Esophagus (tissue), 2 donors: ENCODE results near the gene TMEM192. TPM values are rescaled to one million over a fixed set of nuclear protein-coding genes. Genes with fewer than 3 reads are reported as not detected.
"Not testable (repeated sequence)": the region's sequence is repeated elsewhere in the genome, so short reads cannot be mapped to it uniquely, and the experiment has no call there.

Source experiments
- H3K27ac ChIP-seq, 2 donors: one replicate each; pipeline ENCODE4 v1.5.1; 2013; ENCODE audit warnings: low read depth in 2 of 2, mild to moderate bottlenecking in 2 of 2, inconsistent platforms in 1 of 2, low read length in 1 of 2, moderate library complexity in 1 of 2
- H3K27me3 ChIP-seq, 2 donors: one replicate each; pipeline ENCODE4 v1.6.1; 2013; ENCODE audit warnings: low read length in 2 of 2, control low read depth in 1 of 2, mild to moderate bottlenecking in 1 of 2; ENCODE audit not compliant: insufficient read depth in 2 of 2, control insufficient read depth in 1 of 2
- H3K36me3 ChIP-seq, 2 donors: one replicate each; pipeline ENCODE4 v1.6.1; 2013; ENCODE audit warnings: low read length in 1 of 2; ENCODE audit not compliant: control insufficient read depth in 2 of 2, insufficient read depth in 2 of 2
- H3K4me1 ChIP-seq, 2 donors: one replicate each; pipeline ENCODE4 v1.6.1; 2013; ENCODE audit warnings: low read length in 1 of 2; ENCODE audit not compliant: control insufficient read depth in 2 of 2, insufficient read depth in 2 of 2
- H3K4me3 ChIP-seq, 2 donors: one replicate each; pipeline ENCODE4 v1.5.1; 2013; ENCODE audit warnings: low read length in 2 of 2, mild to moderate bottlenecking in 2 of 2, low read depth in 1 of 2, moderate library complexity in 1 of 2
- H3K9me3 ChIP-seq, 2 donors: one replicate each; pipeline ENCODE4 v1.6.1; 2013; ENCODE audit warnings: mild to moderate bottlenecking in 2 of 2, low read depth in 1 of 2, low read length in 1 of 2, moderate library complexity in 1 of 2; ENCODE audit not compliant: control insufficient read depth in 2 of 2, insufficient read depth in 1 of 2
- WGBS, 2 donors: extraction: QIAGEN DNeasy Blood & Tissue Kit; methylation state at CpG; one replicate each; pipeline ENCODE4 v1.1.7; 2013; 5-methylcytosine and 5-hydroxymethylcytosine counted together
- polyA plus RNA-seq, 2 donors: library from polyadenylated mRNA; stranded (reverse); fragments of 200-250 nt; gene quantifications; one replicate each; pipeline ENCODE4 v1.2.3, GENCODE V29; 2013
- donor health status: healthy with polysubstance abuse.
- donor health status: Bipolar disorder and iron deficiency.

Gene TMEM192
- polyA plus RNA-seq, 2 donors = 2.0 to 4.4 TPM

- 62 to 65% methylated on average over 2 of the region's 2 CpGs for WGBS, 2 donors
- Histone ChIP-seq H3K4me1 (no peaks in the 10 kb centered on the region), H3K4me3 (no peak overlapping the region), H3K36me3 (no peaks in the 10 kb centered on the region), H3K27ac (no peak overlapping the region), H3K27me3 (no peaks in the 10 kb centered on the region), H3K9me3 (no peaks in the 10 kb centered on the region)
Measured at GRCh38 chr4:165133150-165133549, 20.5 kb upstream of the TMEM192 start.

- no peaks in the 10 kb centered on the region for H3K27me3 ChIP-seq
- no peaks in the 10 kb centered on the region for H3K4me1 ChIP-seq
- no peak overlapping the region for H3K4me3 ChIP-seq
- no peaks in the 10 kb centered on the region for H3K36me3 ChIP-seq
- no peak overlapping the region for H3K27ac ChIP-seq
- 14 to 16% methylated on average over 9 of the region's 9 CpGs for WGBS, 2 donors
- H3K9me3 ChIP-seq = no peaks in the 10 kb centered on the region
Measured at GRCh38 chr4:165131247-165131832, 18.7 kb upstream of the TMEM192 start.

GRCh38 chr4:165129924-165130323, 17.3 kb upstream of the TMEM192 start:
- H3K27ac ChIP-seq = no peak overlapping the region
- no peaks in the 10 kb centered on the region for H3K4me1 ChIP-seq
- 39 to 49% methylated on average over 3 of the region's 3 CpGs for WGBS, 2 donors
- no peaks in the 10 kb centered on the region for H3K36me3 ChIP-seq
- H3K4me3 ChIP-seq = no peak overlapping the region
- no peaks in the 10 kb centered on the region for H3K27me3 ChIP-seq
- H3K9me3 ChIP-seq = no peaks in the 10 kb centered on the region

- 95 to 96% methylated on average over 35 to 40 of the region's 40 CpGs for WGBS, 2 donors
- not testable (repeated sequence) for H3K9me3 ChIP-seq, H3K36me3 ChIP-seq, H3K27me3 ChIP-seq, H3K4me1 ChIP-seq, H3K4me3 ChIP-seq, H3K27ac ChIP-seq
Measured at GRCh38 chr4:165125869-165126499, 13.3 kb upstream of the TMEM192 start.

GRCh38 chr4:165124488-165124887, 11.8 kb upstream of the TMEM192 start:
- H3K27me3 ChIP-seq = no peaks in the 10 kb centered on the region
- no peaks in the 10 kb centered on the region for H3K36me3 ChIP-seq
- WGBS, 2 donors = 73 to 76% methylated on average over 5 of the region's 5 CpGs
- no peak overlapping the region for H3K4me3 ChIP-seq
- H3K4me1 ChIP-seq = no peaks in the 10 kb centered on the region
- H3K27ac ChIP-seq = no peak overlapping the region
- H3K9me3 ChIP-seq = no peaks in the 10 kb centered on the region

GRCh38 chr4:165118256-165118909, 5.7 kb upstream of the TMEM192 start:
- no peak overlapping the region for H3K4me3 ChIP-seq
- H3K27me3 ChIP-seq = no peaks in the 10 kb centered on the region
- 56 to 59% methylated on average over 4 of the region's 4 CpGs for WGBS, 2 donors
- H3K9me3 ChIP-seq = no peaks in the 10 kb centered on the region
- H3K27ac ChIP-seq = no peak overlapping the region
- no peaks in the 10 kb centered on the region for H3K4me1 ChIP-seq
- H3K36me3 ChIP-seq = no peaks in the 10 kb centered on the region

- H3K4me3 ChIP-seq = no peak overlapping the region
- 72 to 83% methylated on average over 3 of the region's 3 CpGs for WGBS, 2 donors
- H3K4me1 ChIP-seq = peaks cover 0 to 3% of the 10 kb centered on the region in 2 donors
- no peaks in the 10 kb centered on the region for H3K27me3 ChIP-seq
- H3K27ac ChIP-seq = no peak overlapping the region
- no peaks in the 10 kb centered on the region for H3K9me3 ChIP-seq
- no peaks in the 10 kb centered on the region for H3K36me3 ChIP-seq
Measured at GRCh38 chr4:165115301-165115700, 2.6 kb upstream of the TMEM192 start.

GRCh38 chr4:165111906-165112367, 723 bp downstream of the TMEM192 start:
- no peaks in the 10 kb centered on the region for H3K27me3 ChIP-seq
- no peaks in the 10 kb centered on the region for H3K36me3 ChIP-seq
- peaks cover 0 to 3% of the 10 kb centered on the region in 2 donors for H3K4me1 ChIP-seq
- H3K9me3 ChIP-seq = no peaks in the 10 kb centered on the region
- H3K4me3 ChIP-seq = peak overlapping the region; percentile 85 to 97
- WGBS, 2 donors = 3 to 5% methylated on average over 17 of the region's 17 CpGs
- peak overlapping the region; percentile 84 to 89 for H3K27ac ChIP-seq

- Histone ChIP-seq H3K27me3 (no peaks in the 10 kb centered on the region), H3K4me1 (no peaks in the 10 kb centered on the region), H3K27ac (no peak overlapping the region), H3K9me3 (no peaks in the 10 kb centered on the region), H3K36me3 (peaks cover 0 to 4% of the 10 kb centered on the region in 2 donors), H3K4me3 (no peak overlapping the region)
- 93% methylated on average over 6 of the region's 6 CpGs for WGBS, 2 donors
Measured at GRCh38 chr4:165106518-165106917, 6.1 kb downstream of the TMEM192 start.
